B cell (primary cell): ENCODE data around the gene COL26A1. TPM values are rescaled to one million over a fixed set of nuclear protein-coding genes. Genes with fewer than 3 reads are reported as not detected.
"Not testable (repeated sequence)": the region's sequence is repeated elsewhere in the genome, so short reads cannot be mapped to it uniquely, and the experiment has no call there.

Experiments used
- ATAC-seq: fragments of 200-7000 bp; cut with Tn5 transposase; one replicate; pipeline ENCODE4 v1.10.0; 2021; ENCODE audit warnings: low read depth, mild to moderate bottlenecking, moderate number of reproducible peaks, moderate library complexity
- CTCF ChIA-PET: fragments of 350-600 bp; sonication (Branson Sonifier 250); formaldehyde crosslinking; loops from one replicate; lab custom pipeline; 2021; ENCODE audit warnings: antibody characterized with exemption, inconsistent platforms; lab: Charles Lee
- POLR2A ChIA-PET: fragments of 350-600 bp; sonication (Branson Sonifier 250); formaldehyde crosslinking; loops from one replicate; lab custom pipeline; 2021; ENCODE audit warnings: antibody characterized with exemption; lab: Charles Lee
- DNase-seq: peaks from one replicate; pipeline ENCODE4 v3.0.0; 2013
- H2AFZ ChIP-seq: 2 replicates; pipeline ENCODE4 v1.6.1; 2012; ENCODE audit warnings: mild to moderate bottlenecking, low read depth, low read length; ENCODE audit not compliant: insufficient read depth, poor library complexity, severe bottlenecking
- H3K27ac ChIP-seq, 2 donors: 1 replicate in 1 of 2; 2 replicates in 1 of 2; pipeline ENCODE4 v1.5.1; 2012 to 2013; ENCODE audit warnings: low read length in 2 of 2, mild to moderate bottlenecking in 2 of 2, moderate library complexity in 1 of 2
- H3K27me3 ChIP-seq, 4 experiments: fragments of 200-600 bp in 1 of 4; sonication (generic) in 1 of 4; replicated peaks in 1 of 4; 1 replicate in 2 of 4; 2 replicates in 2 of 4; pipeline versions ENCODE4 v1.6.1 to v1.7.0; 2013 to 2016; ENCODE audit warnings: low read length in 3 of 4, mild to moderate bottlenecking in 2 of 4, mixed read lengths in 1 of 4, moderate library complexity in 1 of 4; ENCODE audit not compliant: insufficient read depth in 4 of 4, control insufficient read depth in 3 of 4; ENCODE audit errors: control extremely low read depth in 1 of 4
- H3K36me3 ChIP-seq, 2 experiments: replicated peaks in 1 of 2; 1 replicate in 1 of 2; 2 replicates in 1 of 2; pipeline versions ENCODE4 v1.6.1 to v1.7.1; 2013; ENCODE audit warnings: low read length in 1 of 2; ENCODE audit not compliant: insufficient read depth in 2 of 2, control insufficient read depth in 1 of 2; ENCODE audit errors: control extremely low read depth in 1 of 2, extremely low read depth in 1 of 2
- H3K4me1 ChIP-seq, 2 donors: fragments of 200-600 bp in 1 of 2; sonication (generic) in 1 of 2; 1 replicate in 1 of 2; 2 replicates in 1 of 2; pipeline versions ENCODE4 v1.5.1 to v1.6.1; 2013 to 2017; ENCODE audit warnings: low read length in 2 of 2; ENCODE audit not compliant: control insufficient read depth in 2 of 2, insufficient read depth in 2 of 2
- H3K4me2 ChIP-seq: replicated peaks from 2 replicates; pipeline ENCODE3; 2012; ENCODE audit warnings: mild to moderate bottlenecking, low read depth, low read length; ENCODE audit not compliant: poor library complexity, severe bottlenecking
- H3K4me3 ChIP-seq, 5 experiments: fragments of 200-600 bp in 1 of 5; sonication (generic) in 1 of 5; 1 replicate in 3 of 5; 2 replicates in 2 of 5; pipeline versions ENCODE4 v1.5.1 to v1.7.0; 2011 to 2016; ENCODE audit warnings: low read length in 4 of 5, mild to moderate bottlenecking in 4 of 5, low read depth in 2 of 5, control low read depth in 1 of 5, moderate library complexity in 1 of 5; ENCODE audit not compliant: insufficient read depth in 1 of 5; ENCODE audit errors: control extremely low read depth in 1 of 5, extremely low read depth in 1 of 5
- H3K79me2 ChIP-seq: fragments of 200-600 bp; sonication (generic); one replicate; pipeline ENCODE4 v1.6.0; 2016; ENCODE audit warnings: low read length; ENCODE audit not compliant: control insufficient read depth, insufficient read depth
- H3K9ac ChIP-seq: fragments of 200-600 bp; sonication (generic); 2 replicates; pipeline ENCODE4 v1.6.1; 2017; ENCODE audit warnings: mild to moderate bottlenecking, low read length, moderate library complexity
- H3K9me3 ChIP-seq, 3 donors: one replicate each; pipeline versions ENCODE4 v1.6.1 to v1.7.1; 2013; ENCODE audit warnings: low read length in 2 of 3; ENCODE audit not compliant: control insufficient read depth in 2 of 3, insufficient read depth in 1 of 3; ENCODE audit errors: control extremely low read depth in 1 of 3
- H4K20me1 ChIP-seq: 2 replicates; pipeline ENCODE4 v1.6.0; 2012; ENCODE audit warnings: mild to moderate bottlenecking, low read length; ENCODE audit not compliant: insufficient read depth, control insufficient read depth, poor library complexity, severe bottlenecking
- H3K27ac Mint-ChIP-seq: one replicate; pipeline ENCODE4 v1.8.0; 2021; ENCODE audit warnings: mixed read lengths
- H3K27me3 Mint-ChIP-seq: one replicate; pipeline ENCODE4 v1.8.0; 2021; ENCODE audit warnings: mixed read lengths
- H3K4me1 Mint-ChIP-seq: one replicate; pipeline ENCODE4 v1.8.0; 2021; ENCODE audit warnings: mixed read lengths
- H3K4me3 Mint-ChIP-seq: one replicate; pipeline ENCODE4 v1.8.0; 2021; ENCODE audit warnings: mixed read lengths
- H3K9me3 Mint-ChIP-seq: one replicate; pipeline ENCODE4 v1.8.0; 2022; ENCODE audit warnings: mixed read lengths; ENCODE audit not compliant: insufficient read depth
- CTCF ChIP-seq: fragments of 200-600 bp; IDR thresholded peaks from one replicate; pipeline ENCODE4 v1.8.0; 2022; ENCODE audit warnings: antibody characterized with exemption, mild to moderate bottlenecking
- EZH2 ChIP-seq: IDR thresholded peaks from 2 replicates; pipeline ENCODE4 v1.6.1; 2012; ENCODE audit warnings: borderline replicate concordance, low read depth, mild to moderate bottlenecking, moderate library complexity, low read length; ENCODE audit not compliant: insufficient read depth, poor library complexity, severe bottlenecking
- WGBS: methylation state at CpG from one replicate; pipeline ENCODE4 v1.1.5; 2013; ENCODE audit warnings: missing lambda C conversion rate; ENCODE audit not compliant: insufficient coverage; 5-methylcytosine and 5-hydroxymethylcytosine counted together
- intact Hi-C: fragments of 100-400 bp; cut with micrococcal nuclease; formaldehyde crosslinking; loops from one replicate; pipeline ENCODE4 v1.10.0; 2022
- polyA plus RNA-seq: library from polyadenylated mRNA; depleted of rRNA; stranded (reverse); fragments of >200 nt; gene quantifications from 2 replicates; pipeline ENCODE4 v1.2.3, GENCODE V29; 2012
- total RNA-seq, 2 donors: library from RNA; stranded (reverse); fragments of 120-200 nt in 1 of 2; gene quantifications; 1 replicate in 1 of 2; 2 replicates in 1 of 2; pipeline versions ENCODE4 v1.2.3 to v1.2.4, GENCODE V29; 2013 to 2022

COL26A1 gene
- total and polyA plus RNA-seq, 2 donors (not counting 1 experiment from before 2014, with no cell fraction given), result not detected

GRCh38 chr7:101560856-101561255 is 198.2 kb downstream of the COL26A1 start:
- no peak overlapping the region for H3K27ac ChIP-seq
- TF ChIP-seq CTCF, result no peak
- no peak for TF ChIP-seq EZH2
- H3K4me1 Mint-ChIP-seq, result no peaks in the 10 kb centered on the region
- peaks cover 2% of the 10 kb centered on the region for H3K9me3 Mint-ChIP-seq
- H3K9ac ChIP-seq, result no peak overlapping the region
- H2AFZ ChIP-seq, result no peak overlapping the region
- H3K27me3 Mint-ChIP-seq, result peaks cover 11% of the 10 kb centered on the region
- no peak overlapping the region for H3K27ac Mint-ChIP-seq
- no peak overlapping the region for H3K4me3 Mint-ChIP-seq
- CTCF ChIA-PET, result no interaction called here
- no peaks in the 10 kb centered on the region for H3K79me2 ChIP-seq
- H4K20me1 ChIP-seq, result no peaks in the 10 kb centered on the region
- intact Hi-C loops, result no loop called here
- H3K4me3 ChIP-seq, result no peak overlapping the region
- peaks cover 0 to 4% (median 0%) of the 10 kb centered on the region in 4 experiments for H3K27me3 ChIP-seq
- WGBS, result 91% methylated on average over 6 of the region's 7 CpGs
- no peaks in the 10 kb centered on the region for H3K4me1 ChIP-seq
- DNase-seq, result no peak
- ATAC-seq, result no peak
- POLR2A ChIA-PET, result no interaction called here
- H3K36me3 ChIP-seq, result no peaks in the 10 kb centered on the region
- peaks cover 0 to 30% (median 2%) of the 10 kb centered on the region in 3 donors for H3K9me3 ChIP-seq
- H3K4me2 ChIP-seq, result no peak overlapping the region

- H3K9me3 Mint-ChIP-seq, POLR2A ChIA-PET, ATAC-seq, H3K9ac ChIP-seq, H3K4me3 ChIP-seq, H4K20me1 ChIP-seq, H2AFZ ChIP-seq, H3K79me2 ChIP-seq, H3K4me3 Mint-ChIP-seq, H3K36me3 ChIP-seq, H3K4me1 Mint-ChIP-seq, H3K4me1 ChIP-seq, CTCF ChIA-PET, H3K4me2 ChIP-seq, H3K27ac Mint-ChIP-seq, intact Hi-C loops, DNase-seq, H3K27ac ChIP-seq, H3K27me3 ChIP-seq: not testable (repeated sequence)
- peaks cover 11% of the 10 kb centered on the region for H3K27me3 Mint-ChIP-seq
- peaks cover 0 to 30% (median 2%) of the 10 kb centered on the region in 3 donors for H3K9me3 ChIP-seq
- 100% methylated on average over 1 of the region's 3 CpGs for WGBS
Observed at GRCh38 chr7:101561293-101561692, 198.6 kb downstream of the COL26A1 start.
